Upper lobe of left lung (tissue), 6 donors: ENCODE measurements around the gene CCDC33. TPM values are rescaled to one million over a fixed set of nuclear protein-coding genes. Genes with fewer than 3 reads are reported as not detected.

Experiments used
- ATAC-seq, 2 donors: fragments of 200-7000 bp; cut with Tn5 transposase; one replicate each; pipeline ENCODE4 v1.9.1; 2022; ENCODE audit warnings: mild to moderate bottlenecking in 2 of 2, moderate library complexity in 2 of 2; ENCODE audit not compliant: low FRiP score in 2 of 2
- DNase-seq, 2 donors: peaks; one replicate each; pipeline ENCODE4 v3.0.0-alpha.2; 2019 to 2020
- H3K27ac ChIP-seq, 4 donors: fragments of 200-600 bp; sonication (generic); one replicate each; pipeline ENCODE4 v1.5.1; 2016 to 2019
- H3K27me3 ChIP-seq, 4 donors: fragments of 200-600 bp; sonication (generic); one replicate each; pipeline ENCODE4 v1.5.1; 2017 to 2019
- H3K36me3 ChIP-seq, 4 donors: fragments of 200-600 bp; sonication (generic); one replicate each; pipeline ENCODE4 v1.5.1; 2016 to 2019
- H3K4me1 ChIP-seq, 4 donors: fragments of 200-600 bp; sonication (generic); one replicate each; pipeline ENCODE4 v1.5.1; 2018 to 2019
- H3K4me3 ChIP-seq, 4 donors: fragments of 200-600 bp; sonication (generic); one replicate each; pipeline ENCODE4 v1.5.1; 2017 to 2019; ENCODE audit warnings: mild to moderate bottlenecking in 2 of 4, moderate library complexity in 1 of 4
- H3K9me3 ChIP-seq, 4 donors: fragments of 200-600 bp; sonication (generic); one replicate each; pipeline ENCODE4 v1.5.1; 2018 to 2019
- EP300 ChIP-seq, 4 donors: sonication (generic); formaldehyde crosslinking; IDR thresholded peaks; one replicate each; pipeline ENCODE4 v1.5.1; 2017; ENCODE audit warnings: antibody characterized with exemption in 4 of 4, control low read depth in 2 of 4
- POLR2A ChIP-seq, 4 donors: fragments of 450-650 bp; IDR thresholded peaks; one replicate each; pipeline ENCODE4 v1.5.1; 2016 to 2017; ENCODE audit warnings: antibody characterized with exemption in 4 of 4, mild to moderate bottlenecking in 2 of 4
- POLR2AphosphoS5 ChIP-seq, 2 donors: sonication (generic); formaldehyde crosslinking; IDR thresholded peaks; one replicate each; pipeline ENCODE4 v1.5.1; 2017; ENCODE audit warnings: antibody characterized with exemption in 2 of 2
- WGBS, 2 donors: methylation state at CpG; one replicate each; pipeline ENCODE4 v1.1.5; 2017 to 2018; 5-methylcytosine and 5-hydroxymethylcytosine counted together
- total RNA-seq, 6 donors: library from RNA; depleted of rRNA in 4 of 6; stranded (reverse); fragments of >200 nt in 4 of 6; gene quantifications; one replicate each; pipeline versions ENCODE4 v1.1.0 to v1.2.1, GENCODE V29; 2016 to 2021
- TF ChIP-seq, protein P1 (sequence below), 6 experiments: fragments of 450-650 bp in 4 of 6; fragments of 200-600 bp in 2 of 6; sonication (generic) in 2 of 6; IDR thresholded peaks; one replicate each; pipeline ENCODE4 v1.5.1; 2016 to 2019; ENCODE audit warnings: antibody characterized with exemption in 6 of 6
- donor health status: DM: no; HTN: no; CAD: no; lungs with moderate emphysema.
- donor health status: DM: no; HTN: yes; CAD: no; lungs with severe emphysema.

CCDC33 gene
- total RNA-seq, 6 donors from 2014 or later, result 3.8 to 43.4 (median 4.2) TPM; not detected in 1

DNA sequence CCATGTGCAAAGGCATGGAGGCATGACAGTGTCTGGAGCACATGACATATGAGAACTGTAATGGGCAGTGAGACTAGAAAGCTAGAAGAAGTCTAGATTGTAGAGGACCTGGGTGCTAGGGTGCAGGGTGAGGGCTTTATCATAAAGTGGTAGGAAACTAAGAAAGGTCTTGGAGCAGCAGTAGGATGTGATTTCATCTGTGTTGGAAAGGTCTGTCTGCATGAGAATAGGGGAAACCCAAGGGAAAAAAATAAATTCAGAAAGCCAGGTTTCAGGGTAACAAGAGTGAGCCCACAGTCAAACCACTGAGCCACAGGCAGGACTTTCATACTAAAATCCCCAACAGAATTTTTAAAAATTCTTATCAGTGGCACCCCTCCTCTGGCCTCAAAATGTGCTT is 54.5 kb downstream of the CCDC33 start:
- H3K27ac ChIP-seq, result no peak overlapping the region
- H3K36me3 ChIP-seq, result no peaks in the 10 kb centered on the region
- no peaks in the 10 kb centered on the region for H3K27me3 ChIP-seq
- ATAC-seq (no peak), DNase-seq (no peak)
- H3K4me3 ChIP-seq, result no peak overlapping the region
- H3K9me3 ChIP-seq, result no peaks in the 10 kb centered on the region
- no peaks in the 10 kb centered on the region for H3K4me1 ChIP-seq
- TF ChIP-seq, protein P1, sequence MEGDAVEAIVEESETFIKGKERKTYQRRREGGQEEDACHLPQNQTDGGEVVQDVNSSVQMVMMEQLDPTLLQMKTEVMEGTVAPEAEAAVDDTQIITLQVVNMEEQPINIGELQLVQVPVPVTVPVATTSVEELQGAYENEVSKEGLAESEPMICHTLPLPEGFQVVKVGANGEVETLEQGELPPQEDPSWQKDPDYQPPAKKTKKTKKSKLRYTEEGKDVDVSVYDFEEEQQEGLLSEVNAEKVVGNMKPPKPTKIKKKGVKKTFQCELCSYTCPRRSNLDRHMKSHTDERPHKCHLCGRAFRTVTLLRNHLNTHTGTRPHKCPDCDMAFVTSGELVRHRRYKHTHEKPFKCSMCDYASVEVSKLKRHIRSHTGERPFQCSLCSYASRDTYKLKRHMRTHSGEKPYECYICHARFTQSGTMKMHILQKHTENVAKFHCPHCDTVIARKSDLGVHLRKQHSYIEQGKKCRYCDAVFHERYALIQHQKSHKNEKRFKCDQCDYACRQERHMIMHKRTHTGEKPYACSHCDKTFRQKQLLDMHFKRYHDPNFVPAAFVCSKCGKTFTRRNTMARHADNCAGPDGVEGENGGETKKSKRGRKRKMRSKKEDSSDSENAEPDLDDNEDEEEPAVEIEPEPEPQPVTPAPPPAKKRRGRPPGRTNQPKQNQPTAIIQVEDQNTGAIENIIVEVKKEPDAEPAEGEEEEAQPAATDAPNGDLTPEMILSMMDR (IDR thresholded peaks at IDR 0.05), result no peak
- TF ChIP-seq POLR2A (IDR thresholded peaks at IDR 0.05) (no peak), POLR2AphosphoS5 (IDR thresholded peaks at IDR 0.05) (no peak), EP300 (IDR thresholded peaks at IDR 0.05) (no peak)

DNA sequence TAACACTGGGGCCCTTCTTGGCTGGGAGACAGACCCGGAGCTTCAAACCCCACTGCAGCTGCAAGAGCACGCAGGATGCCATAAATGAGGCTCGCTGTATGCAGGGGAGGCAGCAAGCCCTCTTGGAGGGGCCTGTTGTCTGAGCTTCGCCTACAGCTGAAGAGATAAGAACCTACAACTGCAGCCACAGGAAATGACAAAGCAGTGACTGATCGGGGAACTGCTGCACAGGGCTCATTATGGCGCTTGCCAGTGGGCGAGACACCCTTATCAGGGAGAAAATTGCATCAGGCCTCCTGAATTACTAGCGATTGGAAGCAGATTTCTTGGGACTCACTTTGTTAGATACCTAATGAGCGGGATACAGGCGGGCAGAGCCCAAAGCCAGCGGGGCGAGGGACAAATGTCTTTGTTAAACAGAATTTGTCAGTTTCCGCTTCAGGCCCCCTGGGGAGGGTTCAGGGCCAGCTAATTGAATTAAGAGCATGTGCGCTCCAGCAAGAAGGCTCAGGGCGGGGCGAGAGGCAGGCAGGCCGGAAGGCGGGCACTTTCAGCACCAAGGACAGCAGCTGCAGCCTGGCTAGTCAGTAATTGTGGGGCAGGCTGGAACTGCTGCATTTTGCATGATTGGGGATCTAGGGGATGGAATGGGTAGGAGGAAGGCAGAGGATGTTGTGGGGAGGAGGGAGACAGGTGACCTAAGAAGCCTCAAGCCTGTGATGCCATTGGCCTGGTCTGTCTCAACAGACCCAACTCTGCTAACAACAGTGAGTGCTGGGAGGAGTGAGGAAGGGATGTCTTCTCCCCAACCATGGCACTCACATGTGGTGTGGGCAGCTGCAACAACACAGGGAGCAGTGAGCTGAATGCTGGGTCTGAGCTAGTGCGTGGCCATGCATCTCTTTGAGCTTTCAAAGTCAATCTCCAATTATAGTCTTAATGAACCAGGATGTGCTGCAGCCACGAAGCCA is 55.3 kb downstream of the CCDC33 start:
- no peak for TF ChIP-seq POLR2AphosphoS5 (IDR thresholded peaks at IDR 0.05)
- no peak for TF ChIP-seq POLR2A (IDR thresholded peaks at IDR 0.05)
- Histone ChIP-seq H3K4me3 (no peak overlapping the region), H3K27ac (no peak overlapping the region), H3K36me3 (no peaks in the 10 kb centered on the region), H3K27me3 (no peaks in the 10 kb centered on the region), H3K9me3 (no peaks in the 10 kb centered on the region), H3K4me1 (no peaks in the 10 kb centered on the region)
- DNase-seq (peak; percentile 43 to 81), ATAC-seq (peak in 1 of 2 donors; percentile 79)
- 11 to 23% methylated on average over 8 to 20 of the region's 20 CpGs for WGBS, 2 donors

DNA sequence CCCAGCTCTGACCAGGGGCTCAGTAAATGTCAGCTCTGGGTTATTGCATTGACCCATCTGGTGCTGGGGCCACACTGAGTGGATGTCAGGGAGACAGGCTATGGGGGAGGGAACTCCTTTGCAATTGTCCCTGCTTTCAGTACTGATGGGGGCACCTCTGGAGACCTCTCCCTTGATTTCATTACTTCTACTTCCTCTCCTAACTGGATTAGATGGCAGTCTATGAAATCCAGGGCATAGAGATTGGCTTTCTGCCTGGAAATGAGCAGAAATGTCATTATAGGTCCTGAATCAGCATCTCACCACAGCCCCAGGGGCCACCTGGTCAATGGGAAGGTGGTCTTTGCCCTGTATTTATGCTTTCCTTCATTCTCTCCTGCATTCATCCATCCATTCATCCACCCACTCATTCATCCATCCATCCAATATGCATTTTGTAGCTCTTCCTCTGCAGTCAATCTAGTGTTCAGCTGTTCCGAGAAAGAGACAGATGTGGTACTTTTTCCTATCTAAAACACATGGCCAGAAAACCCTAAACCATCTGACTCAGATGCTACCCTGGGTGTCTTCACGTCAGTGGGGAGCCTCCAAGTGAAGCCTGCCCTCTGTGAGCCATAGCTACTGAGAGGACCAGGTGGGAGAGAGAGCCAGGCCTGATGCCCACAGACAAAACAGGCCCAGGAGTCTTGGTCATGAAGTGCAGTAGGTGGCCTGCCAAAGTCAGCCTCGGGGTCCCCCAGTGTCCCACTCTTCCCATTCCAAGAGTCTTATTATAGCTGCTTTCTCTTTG is 57.1 kb downstream of the CCDC33 start:
- TF ChIP-seq, protein P1 (IDR thresholded peaks at IDR 0.05), result no peak
- TF ChIP-seq POLR2AphosphoS5 (IDR thresholded peaks at IDR 0.05), result no peak
- TF ChIP-seq EP300 (IDR thresholded peaks at IDR 0.05), result no peak
- TF ChIP-seq POLR2A (IDR thresholded peaks at IDR 0.05), result no peak
- no peaks in the 10 kb centered on the region for H3K9me3 ChIP-seq
- H3K4me3 ChIP-seq, result no peak overlapping the region
- H3K27ac ChIP-seq, result no peak overlapping the region
- no peaks in the 10 kb centered on the region for H3K27me3 ChIP-seq
- no peaks in the 10 kb centered on the region for H3K4me1 ChIP-seq
- no peaks in the 10 kb centered on the region for H3K36me3 ChIP-seq
- WGBS, 2 donors, result 72 to 83% methylated on average over 2 to 3 of the region's 3 CpGs
- ATAC-seq (no peak), DNase-seq (no peak)

DNA sequence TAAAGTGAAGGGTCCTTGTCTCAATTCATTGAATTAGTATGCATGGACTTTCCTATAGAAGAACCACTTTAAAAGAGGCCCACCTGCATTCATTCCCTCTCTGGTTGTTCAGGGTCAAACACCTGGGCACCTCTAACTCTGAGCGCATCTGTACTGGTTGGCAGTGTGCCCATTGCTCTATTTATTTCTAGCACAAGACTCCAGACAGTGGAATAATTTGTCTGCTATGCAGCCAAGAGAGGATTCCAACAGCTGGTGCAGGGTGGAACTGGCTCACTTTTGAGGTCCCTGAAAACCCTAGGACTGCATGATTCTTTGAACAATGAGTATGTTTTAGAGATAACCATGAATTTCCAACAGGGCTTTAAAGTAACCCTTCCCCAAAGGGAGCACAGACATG is 57.9 kb downstream of the CCDC33 start:
- TF ChIP-seq POLR2A (IDR thresholded peaks at IDR 0.05) (no peak), EP300 (IDR thresholded peaks at IDR 0.05) (no peak), POLR2AphosphoS5 (IDR thresholded peaks at IDR 0.05) (no peak)
- TF ChIP-seq, protein P1 (IDR thresholded peaks at IDR 0.05), result no peak
- H3K4me1 ChIP-seq, result no peaks in the 10 kb centered on the region
- no peaks in the 10 kb centered on the region for H3K36me3 ChIP-seq
- no peak overlapping the region for H3K27ac ChIP-seq
- H3K9me3 ChIP-seq, result no peaks in the 10 kb centered on the region
- DNase-seq (no peak), ATAC-seq (no peak)
- H3K4me3 ChIP-seq, result no peak overlapping the region
- no peaks in the 10 kb centered on the region for H3K27me3 ChIP-seq
- WGBS, 2 donors, result 67 to 81% methylated on average over 1 of the region's 1 CpG

DNA sequence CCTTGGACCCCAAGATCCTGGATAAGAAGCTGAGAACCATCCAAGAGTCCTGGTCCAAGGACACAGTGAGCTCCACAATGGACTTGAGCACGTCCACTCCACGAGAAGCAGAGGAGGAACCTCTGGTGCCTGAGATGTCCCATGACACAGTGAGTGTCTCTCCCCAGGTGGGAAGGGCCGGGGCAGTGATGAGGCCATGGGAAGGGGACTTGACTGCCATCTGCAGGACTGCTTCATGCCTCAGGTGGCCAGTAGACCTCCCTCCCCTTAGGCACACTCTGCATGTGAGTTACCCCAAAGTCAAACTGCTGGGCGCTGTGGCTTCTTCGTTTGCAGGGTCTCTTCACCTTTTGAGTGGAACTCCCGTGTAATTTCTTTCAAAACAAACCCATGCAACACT is 59.7 kb downstream of the CCDC33 start:
- H3K27ac ChIP-seq, result no peak overlapping the region
- no peaks in the 10 kb centered on the region for H3K27me3 ChIP-seq
- TF ChIP-seq EP300 (IDR thresholded peaks at IDR 0.05), result no peak
- TF ChIP-seq POLR2A (IDR thresholded peaks at IDR 0.05), result no peak
- H3K4me1 ChIP-seq, result no peaks in the 10 kb centered on the region
- WGBS, 2 donors, result 43 to 50% methylated on average over 6 of the region's 6 CpGs
- ATAC-seq (no peak), DNase-seq (no peak)
- no peak overlapping the region for H3K4me3 ChIP-seq
- H3K9me3 ChIP-seq, result no peaks in the 10 kb centered on the region
- no peaks in the 10 kb centered on the region for H3K36me3 ChIP-seq
